Neural cell (in vitro differentiated cells): ENCODE results near the gene FXR1. TPM values are rescaled to one million over a fixed set of nuclear protein-coding genes. Genes with fewer than 3 reads are reported as not detected.

Experiments
- H2AFZ ChIP-seq: fragments of 200-600, 300-800 bp; sonication (generic), shearing (Covaris generic); 2 replicates; pipeline ENCODE4 v1.6.0; 2014; ENCODE audit warnings: low read depth, mild to moderate bottlenecking, antibody characterized with exemption, low read length, moderate library complexity
- H3F3A ChIP-seq: fragments of 200-600 bp; shearing (Covaris generic); 2 replicates; pipeline ENCODE4 v1.6.1; 2016; ENCODE audit warnings: mild to moderate bottlenecking, moderate library complexity, mixed read lengths, antibody characterized with exemption, low read length; ENCODE audit not compliant: insufficient read depth, poor library complexity, severe bottlenecking
- H3K27ac ChIP-seq: fragments of 200-600, 300-800 bp; sonication (generic), shearing (Covaris generic); 2 replicates; pipeline ENCODE4 v1.5.1; 2014; ENCODE audit warnings: mild to moderate bottlenecking, low read length, moderate library complexity
- H3K27me3 ChIP-seq: fragments of 300-800, 200-600 bp; sonication (generic), shearing (Covaris generic); 2 replicates; pipeline ENCODE4 v1.6.0; 2014; ENCODE audit warnings: mild to moderate bottlenecking, low read depth, low read length, moderate library complexity; ENCODE audit not compliant: insufficient read depth
- H3K36me3 ChIP-seq: fragments of 300-800, 200-600 bp; sonication (generic), shearing (Covaris generic); 2 replicates; pipeline ENCODE4 v1.5.1; 2014; ENCODE audit warnings: mild to moderate bottlenecking, antibody characterized with exemption, low read length, moderate library complexity; ENCODE audit not compliant: insufficient read depth
- H3K4me2 ChIP-seq: fragments of 300-800, 200-600 bp; sonication (generic), shearing (Covaris generic); 2 replicates; pipeline ENCODE4 v1.6.0; 2014; ENCODE audit warnings: mild to moderate bottlenecking, low read length
- H3K4me3 ChIP-seq: fragments of 300-800, 200-600 bp; sonication (generic), shearing (Covaris generic); 2 replicates; pipeline ENCODE4 v1.5.1; 2014; ENCODE audit warnings: mild to moderate bottlenecking, low read length, moderate library complexity
- H3K79me2 ChIP-seq: fragments of 200-600 bp; shearing (Covaris generic); replicated peaks from 2 replicates; pipeline ENCODE4 v1.6.0; 2014; ENCODE audit warnings: mild to moderate bottlenecking, low read length, moderate library complexity; ENCODE audit not compliant: insufficient read depth
- H3K9ac ChIP-seq: fragments of 300-800, 200-600 bp; sonication (generic), shearing (Covaris generic); 2 replicates; pipeline ENCODE4 v1.6.1; 2016; ENCODE audit warnings: mild to moderate bottlenecking, low read length, mixed read lengths
- H3K9me2 ChIP-seq: fragments of 200-600 bp; shearing (Covaris generic); 2 replicates; pipeline ENCODE4 v1.6.1; 2016; ENCODE audit warnings: mild to moderate bottlenecking, low read length, mixed read lengths; ENCODE audit not compliant: insufficient read depth
- H3K9me3 ChIP-seq: fragments of 200-600, 300-800 bp; sonication (generic), shearing (Covaris generic); 2 replicates; pipeline ENCODE4 v1.6.1; 2016; ENCODE audit warnings: mild to moderate bottlenecking, mixed run types, low read length, moderate library complexity, mixed read lengths
- H4K20me1 ChIP-seq: fragments of 200-600 bp; shearing (Covaris generic); 2 replicates; pipeline ENCODE4 v1.6.1; 2016; ENCODE audit warnings: mild to moderate bottlenecking, mixed run types; ENCODE audit not compliant: insufficient read depth
- EP300 ChIP-seq: fragments of 450-650 bp; conservative IDR thresholded peaks from 2 replicates; pipeline ENCODE4 v1.6.1; 2014; ENCODE audit warnings: antibody characterized with exemption, mild to moderate bottlenecking, moderate library complexity; ENCODE audit not compliant: poor library complexity, severe bottlenecking
- EZH2 ChIP-seq: fragments of 200-600, 300-800 bp; shearing (Covaris generic), sonication (generic); IDR thresholded peaks from 2 replicates; pipeline ENCODE4 v1.6.1; 2014; ENCODE audit warnings: antibody characterized with exemption, low read length, borderline replicate concordance, mild to moderate bottlenecking; ENCODE audit not compliant: insufficient read depth, poor library complexity, severe bottlenecking
- MXI1 ChIP-seq: fragments of 450-650 bp; conservative IDR thresholded peaks from 2 replicates; pipeline ENCODE4 v1.6.1; 2014; ENCODE audit warnings: antibody characterized with exemption, mild to moderate bottlenecking; ENCODE audit not compliant: poor library complexity, severe bottlenecking
- POLR2AphosphoS5 ChIP-seq: IDR thresholded peaks from 2 replicates; pipeline ENCODE4 v1.6.1; 2012
- RAD21 ChIP-seq: fragments of 450-650 bp; conservative IDR thresholded peaks from 2 replicates; pipeline ENCODE4 v1.6.1; 2014; ENCODE audit warnings: antibody characterized with exemption, mild to moderate bottlenecking, moderate library complexity
- REST ChIP-seq: IDR thresholded peaks from 2 replicates; pipeline ENCODE4 v1.6.1; 2012; ENCODE audit warnings: borderline replicate concordance
- SMC3 ChIP-seq: fragments of 450-650 bp; conservative IDR thresholded peaks from 2 replicates; pipeline ENCODE4 v1.6.1; 2014; ENCODE audit warnings: antibody characterized with exemption, mild to moderate bottlenecking, moderate library complexity; ENCODE audit not compliant: poor library complexity
- TAF1 ChIP-seq: IDR thresholded peaks from 2 replicates; pipeline ENCODE4 v1.6.1; 2012; ENCODE audit warnings: low read depth
- polyA plus RNA-seq: library from polyadenylated mRNA; depleted of rRNA; stranded (reverse); fragments of >200 nt; gene quantifications from 2 replicates; pipeline ENCODE4 v1.2.3, GENCODE V29; 2014
- TF ChIP-seq, protein P1 (sequence below): fragments of 450-650 bp; IDR thresholded peaks from 2 replicates; pipeline ENCODE4 v1.5.1; 2014; ENCODE audit warnings: antibody characterized with exemption, mild to moderate bottlenecking, moderate library complexity; ENCODE audit not compliant: poor library complexity, severe bottlenecking

The FXR1 gene
- polyA plus RNA-seq, 1 donor from 2014 or later = 109 TPM

DNA sequence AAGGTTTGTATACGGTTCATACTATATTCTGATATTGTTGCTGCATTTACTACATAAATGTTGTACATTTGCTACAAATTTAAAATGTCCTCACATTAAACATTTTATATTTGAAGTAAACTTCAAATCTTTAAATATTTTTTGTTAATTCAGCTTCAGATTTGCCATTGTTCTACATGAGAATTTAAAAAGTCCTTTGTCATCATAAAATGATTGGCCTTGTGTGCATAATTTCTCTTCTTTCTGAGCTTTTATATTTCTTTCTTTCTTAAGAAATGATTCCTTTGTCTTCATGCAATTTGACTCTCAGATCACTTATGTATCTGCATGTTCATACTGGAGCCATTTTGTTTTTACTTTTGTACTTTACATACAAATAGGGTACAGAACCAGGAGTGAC is 49.1 kb downstream of the FXR1 start:
- no peaks in the 10 kb centered on the region for H3F3A ChIP-seq
- H4K20me1 ChIP-seq = no peaks in the 10 kb centered on the region
- H3K9ac ChIP-seq = no peak overlapping the region
- H3K4me2 ChIP-seq = no peak overlapping the region
- H3K27me3 ChIP-seq = no peaks in the 10 kb centered on the region
- H3K9me2 ChIP-seq = no peaks in the 10 kb centered on the region
- H3K9me3 ChIP-seq = no peaks in the 10 kb centered on the region
- no peak overlapping the region for H2AFZ ChIP-seq
- H3K27ac ChIP-seq = no peak overlapping the region
- TF ChIP-seq RAD21 (no peak), MXI1 (no peak), POLR2AphosphoS5 (no peak), TAF1 (no peak), EP300 (no peak), REST (no peak), EZH2 (no peak), SMC3 (no peak)
- TF ChIP-seq, protein P1, sequence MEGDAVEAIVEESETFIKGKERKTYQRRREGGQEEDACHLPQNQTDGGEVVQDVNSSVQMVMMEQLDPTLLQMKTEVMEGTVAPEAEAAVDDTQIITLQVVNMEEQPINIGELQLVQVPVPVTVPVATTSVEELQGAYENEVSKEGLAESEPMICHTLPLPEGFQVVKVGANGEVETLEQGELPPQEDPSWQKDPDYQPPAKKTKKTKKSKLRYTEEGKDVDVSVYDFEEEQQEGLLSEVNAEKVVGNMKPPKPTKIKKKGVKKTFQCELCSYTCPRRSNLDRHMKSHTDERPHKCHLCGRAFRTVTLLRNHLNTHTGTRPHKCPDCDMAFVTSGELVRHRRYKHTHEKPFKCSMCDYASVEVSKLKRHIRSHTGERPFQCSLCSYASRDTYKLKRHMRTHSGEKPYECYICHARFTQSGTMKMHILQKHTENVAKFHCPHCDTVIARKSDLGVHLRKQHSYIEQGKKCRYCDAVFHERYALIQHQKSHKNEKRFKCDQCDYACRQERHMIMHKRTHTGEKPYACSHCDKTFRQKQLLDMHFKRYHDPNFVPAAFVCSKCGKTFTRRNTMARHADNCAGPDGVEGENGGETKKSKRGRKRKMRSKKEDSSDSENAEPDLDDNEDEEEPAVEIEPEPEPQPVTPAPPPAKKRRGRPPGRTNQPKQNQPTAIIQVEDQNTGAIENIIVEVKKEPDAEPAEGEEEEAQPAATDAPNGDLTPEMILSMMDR = no peak
- H3K4me3 ChIP-seq = no peak overlapping the region
- peaks cover 16% of the 10 kb centered on the region for H3K36me3 ChIP-seq
- no peaks in the 10 kb centered on the region for H3K79me2 ChIP-seq

DNA sequence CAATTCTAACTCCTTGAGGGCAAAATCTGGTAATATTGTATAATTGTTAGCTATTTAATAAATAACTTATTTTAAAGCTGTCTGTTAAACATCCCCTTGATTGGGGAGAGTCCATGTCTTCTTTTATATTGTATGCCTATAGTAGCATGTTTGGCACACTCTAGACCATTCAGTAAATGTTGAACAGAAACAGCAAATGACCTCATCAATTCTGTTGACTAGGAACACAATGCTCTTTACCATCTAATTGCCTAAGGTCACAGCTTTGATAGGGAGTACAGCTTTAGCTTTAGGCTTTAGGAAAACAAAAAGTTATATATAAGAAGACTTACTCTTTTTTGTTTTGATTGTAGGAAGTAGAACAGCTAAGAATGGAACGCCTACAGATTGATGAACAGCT is 50.1 kb downstream of the FXR1 start:
- H3K9ac ChIP-seq = no peak overlapping the region
- TF ChIP-seq RAD21 (no peak), EP300 (no peak), SMC3 (no peak)
- no peaks in the 10 kb centered on the region for H3K9me3 ChIP-seq
- no peak overlapping the region for H3K27ac ChIP-seq
- no peak overlapping the region for H3K4me2 ChIP-seq
- no peaks in the 10 kb centered on the region for H3K27me3 ChIP-seq
- H3K4me3 ChIP-seq = no peak overlapping the region
- no peaks in the 10 kb centered on the region for H3K79me2 ChIP-seq
- H3F3A ChIP-seq = no peaks in the 10 kb centered on the region
- H4K20me1 ChIP-seq = no peaks in the 10 kb centered on the region
- no peak overlapping the region for H2AFZ ChIP-seq
- H3K36me3 ChIP-seq = peaks cover 16% of the 10 kb centered on the region
- H3K9me2 ChIP-seq = no peaks in the 10 kb centered on the region

- H3F3A ChIP-seq = no peaks in the 10 kb centered on the region
- H3K27me3 ChIP-seq = no peaks in the 10 kb centered on the region
- no peak overlapping the region for H2AFZ ChIP-seq
- H3K4me2 ChIP-seq = no peak overlapping the region
- H3K36me3 ChIP-seq = peaks cover 17% of the 10 kb centered on the region
- no peaks in the 10 kb centered on the region for H3K9me2 ChIP-seq
- no peak overlapping the region for H3K4me3 ChIP-seq
- H3K27ac ChIP-seq = no peak overlapping the region
- H3K79me2 ChIP-seq = no peaks in the 10 kb centered on the region
- no peaks in the 10 kb centered on the region for H3K9me3 ChIP-seq
- H3K9ac ChIP-seq = no peak overlapping the region
- no peak for TF ChIP-seq POLR2AphosphoS5
- no peak for TF ChIP-seq MXI1
- TF ChIP-seq REST = no peak
- no peak for TF ChIP-seq EP300
- no peak for TF ChIP-seq RAD21
- no peak for TF ChIP-seq TAF1
- TF ChIP-seq SMC3 = no peak
- no peak for TF ChIP-seq EZH2
- TF ChIP-seq, protein P1 = no peak
- H4K20me1 ChIP-seq = no peaks in the 10 kb centered on the region
Observed at GRCh38 chr3:180970931-180971330, 58.5 kb downstream of the FXR1 start.
